ES-I3 (cell line): ENCODE data around the gene CCDC157.
"Not testable (repeated sequence)": the region's sequence is repeated elsewhere in the genome, so short reads cannot be mapped to it uniquely, and the experiment has no call there.

Source experiments
- H3K36me3 ChIP-seq: 2 replicates; pipeline ENCODE4 v1.6.1; 2013; ENCODE audit warnings: mild to moderate bottlenecking, low read length, control low read depth, moderate library complexity; ENCODE audit not compliant: insufficient read depth
- H3K4me1 ChIP-seq: 2 replicates; pipeline ENCODE4 v1.6.1; 2013; ENCODE audit warnings: mild to moderate bottlenecking, control low read depth, low read length; ENCODE audit not compliant: insufficient read depth
- H3K9ac ChIP-seq: 2 replicates; pipeline ENCODE4 v1.6.1; 2013; ENCODE audit warnings: low read depth, mild to moderate bottlenecking, low read length, moderate library complexity
- H3K9me3 ChIP-seq: 2 replicates; pipeline ENCODE4 v1.6.1; 2013; ENCODE audit warnings: mild to moderate bottlenecking, low read length, moderate library complexity; ENCODE audit not compliant: control insufficient read depth, insufficient read depth

Gene CCDC157

GRCh38 chr22:30398685-30399680 is 42.2 kb downstream of the CCDC157 start:
- no peak overlapping the region for H3K9ac ChIP-seq
- no peaks in the 10 kb centered on the region for H3K36me3 ChIP-seq
- H3K9me3 ChIP-seq, result no peaks in the 10 kb centered on the region
- peaks cover 16% of the 10 kb centered on the region for H3K4me1 ChIP-seq

- H3K36me3 ChIP-seq, result no peaks in the 10 kb centered on the region
These were observed 42.9 kb downstream of the CCDC157 start for GRCh38 chr22:30399718-30400117.

GRCh38 chr22:30400159-30400558 is 43.4 kb downstream of the CCDC157 start:
- no peak overlapping the region for H3K9ac ChIP-seq
- H3K36me3 ChIP-seq, result no peaks in the 10 kb centered on the region
- H3K9me3 ChIP-seq, result no peaks in the 10 kb centered on the region
- H3K4me1 ChIP-seq, result peaks cover 16% of the 10 kb centered on the region

More at GRCh38 chr22:30399718-30400117, 42.9 kb downstream of the CCDC157 start:
- peaks cover 16% of the 10 kb centered on the region for H3K4me1 ChIP-seq
- H3K9me3 ChIP-seq, result no peaks in the 10 kb centered on the region
- no peak overlapping the region for H3K9ac ChIP-seq

- not testable (repeated sequence) for H3K9ac ChIP-seq, H3K9me3 ChIP-seq, H3K36me3 ChIP-seq
- peaks cover 16% of the 10 kb centered on the region for H3K4me1 ChIP-seq
These were observed 44.2 kb downstream of the CCDC157 start for GRCh38 chr22:30401024-30401423.

- Histone ChIP-seq H3K4me1 (peaks cover 16% of the 10 kb centered on the region), H3K9me3 (no peaks in the 10 kb centered on the region), H3K9ac (no peak overlapping the region), H3K36me3 (0 out of 2 replicates have a peak, but pooled peaks cover 2% of the 10 kb centered on the region)
These were observed 45.4 kb downstream of the CCDC157 start for GRCh38 chr22:30402028-30402765.

GRCh38 chr22:30402766-30403104 is 45.9 kb downstream of the CCDC157 start:
- H3K4me1 ChIP-seq, result peaks cover 13% of the 10 kb centered on the region
- H3K9ac ChIP-seq, H3K9me3 ChIP-seq, H3K36me3 ChIP-seq: not testable (repeated sequence)

GRCh38 chr22:30404307-30404706 is 47.5 kb downstream of the CCDC157 start:
- Histone ChIP-seq H3K9ac (no peak overlapping the region), H3K9me3 (no peaks in the 10 kb centered on the region), H3K36me3 (peaks cover 5% of the 10 kb centered on the region; the same call in 1 of the 2 replicates), H3K4me1 (peaks cover 6% of the 10 kb centered on the region)

- H3K9ac ChIP-seq, result no peak overlapping the region
- H3K9me3 ChIP-seq, result no peaks in the 10 kb centered on the region
- peaks cover 5% of the 10 kb centered on the region; the same call in 1 of the 2 replicates for H3K36me3 ChIP-seq
- peaks cover 6% of the 10 kb centered on the region for H3K4me1 ChIP-seq
These were observed 48.9 kb downstream of the CCDC157 start for GRCh38 chr22:30405731-30406130.

GRCh38 chr22:30406400-30406799 is 49.6 kb downstream of the CCDC157 start:
- no peak overlapping the region for H3K9ac ChIP-seq
- H3K4me1 ChIP-seq, result peaks cover 6% of the 10 kb centered on the region
- no peaks in the 10 kb centered on the region for H3K9me3 ChIP-seq
- peaks cover 5% of the 10 kb centered on the region; the same call in 1 of the 2 replicates for H3K36me3 ChIP-seq

- Histone ChIP-seq H3K9me3 (no peaks in the 10 kb centered on the region), H3K36me3 (peaks cover 5% of the 10 kb centered on the region), H3K4me1 (no peaks in the 10 kb centered on the region), H3K9ac (no peak overlapping the region)
These were observed 51.7 kb downstream of the CCDC157 start for GRCh38 chr22:30408388-30409102.

GRCh38 chr22:30411780-30412179 is 55.0 kb downstream of the CCDC157 start:
- Histone ChIP-seq H3K9ac (no peak overlapping the region), H3K36me3 (peaks cover 14% of the 10 kb centered on the region), H3K9me3 (no peaks in the 10 kb centered on the region), H3K4me1 (no peaks in the 10 kb centered on the region)

- Histone ChIP-seq H3K9me3 (no peaks in the 10 kb centered on the region), H3K9ac (no peak overlapping the region), H3K4me1 (no peaks in the 10 kb centered on the region), H3K36me3 (peaks cover 11% of the 10 kb centered on the region)
These were observed 56.2 kb downstream of the CCDC157 start for GRCh38 chr22:30413001-30413400.

GRCh38 chr22:30413745-30414524 is 57.1 kb downstream of the CCDC157 start:
- peaks cover 13% of the 10 kb centered on the region for H3K36me3 ChIP-seq
- no peaks in the 10 kb centered on the region for H3K4me1 ChIP-seq
- H3K9me3 ChIP-seq, result no peaks in the 10 kb centered on the region
- no peak overlapping the region for H3K9ac ChIP-seq
